Stimulated activated memory B cell treated with anti-CD40 and anti-IgM and Interleukin-4, amounts not matched to agents 10 μg/mL and 1 μg/mL and 100 μg/mL, for 72 hours (primary cell): Measurements from ENCODE around the gene ZNF318.
"Not testable (repeated sequence)": the region's sequence is repeated elsewhere in the genome, so short reads cannot be mapped to it uniquely, and the experiment has no call there.

ENCODE experiments used
- ATAC-seq: fragments of 150-1000 bp; cut with Tn5 transposase; 2 replicates; pipeline ENCODE4 v1.10.0; 2021
- H3K27ac Mint-ChIP-seq: one replicate; pipeline ENCODE4 v1.8.0; 2022; ENCODE audit warnings: mild to moderate bottlenecking, mixed read lengths
- H3K27me3 Mint-ChIP-seq: one replicate; pipeline ENCODE4 v1.8.0; 2022; ENCODE audit warnings: mixed read lengths
- H3K36me3 Mint-ChIP-seq: one replicate; pipeline ENCODE4 v1.8.0; 2022; ENCODE audit warnings: mixed read lengths
- H3K4me1 Mint-ChIP-seq: one replicate; pipeline ENCODE4 v1.8.0; 2022; ENCODE audit warnings: mixed read lengths
- H3K4me3 Mint-ChIP-seq: one replicate; pipeline ENCODE4 v1.8.0; 2022; ENCODE audit warnings: mild to moderate bottlenecking, moderate library complexity, mixed read lengths
- H3K9me3 Mint-ChIP-seq: one replicate; pipeline ENCODE4 v1.8.0; 2022; ENCODE audit warnings: mixed read lengths

ZNF318 gene

GRCh38 chr6:43368259-43369160 lies 937 bp downstream of the ZNF318 start:
- peak; percentile 42 for ATAC-seq
- H3K9me3 Mint-ChIP-seq: no peaks in the 10 kb centered on the region
- H3K27ac Mint-ChIP-seq: peak overlapping the region; percentile 93
- H3K4me1 Mint-ChIP-seq: peaks cover 45% of the 10 kb centered on the region
- no peaks in the 10 kb centered on the region for H3K27me3 Mint-ChIP-seq
- peaks cover 19% of the 10 kb centered on the region for H3K36me3 Mint-ChIP-seq
- peak overlapping the region; percentile 83 for H3K4me3 Mint-ChIP-seq

GRCh38 chr6:43367245-43367984 lies 2.0 kb downstream of the ZNF318 start:
- H3K9me3 Mint-ChIP-seq: no peaks in the 10 kb centered on the region
- peaks cover 51% of the 10 kb centered on the region for H3K4me1 Mint-ChIP-seq
- ATAC-seq: no peak
- H3K27me3 Mint-ChIP-seq: no peaks in the 10 kb centered on the region
- peak overlapping the region; percentile 23 for H3K27ac Mint-ChIP-seq
- H3K36me3 Mint-ChIP-seq: peaks cover 28% of the 10 kb centered on the region
- H3K4me3 Mint-ChIP-seq: peak overlapping the region; percentile 49

GRCh38 chr6:43361269-43361668 lies 8.2 kb downstream of the ZNF318 start:
- Mint-ChIP-seq H3K27me3 (no peaks in the 10 kb centered on the region), H3K27ac (no peak overlapping the region), H3K4me1 (peaks cover 27% of the 10 kb centered on the region), H3K4me3 (no peak overlapping the region), H3K9me3 (no peaks in the 10 kb centered on the region), H3K36me3 (peaks cover 46% of the 10 kb centered on the region)
- no peak for ATAC-seq

GRCh38 chr6:43359831-43360230 lies 9.6 kb downstream of the ZNF318 start:
- H3K9me3 Mint-ChIP-seq: no peaks in the 10 kb centered on the region
- no peak for ATAC-seq
- H3K36me3 Mint-ChIP-seq: peaks cover 48% of the 10 kb centered on the region
- no peak overlapping the region for H3K27ac Mint-ChIP-seq
- H3K4me3 Mint-ChIP-seq: no peak overlapping the region
- no peaks in the 10 kb centered on the region for H3K27me3 Mint-ChIP-seq
- peaks cover 13% of the 10 kb centered on the region for H3K4me1 Mint-ChIP-seq

GRCh38 chr6:43359381-43359780 lies 10.1 kb downstream of the ZNF318 start:
- H3K27ac Mint-ChIP-seq: no peak overlapping the region
- no peak overlapping the region for H3K4me3 Mint-ChIP-seq
- no peaks in the 10 kb centered on the region for H3K9me3 Mint-ChIP-seq
- no peaks in the 10 kb centered on the region for H3K27me3 Mint-ChIP-seq
- H3K36me3 Mint-ChIP-seq: peaks cover 48% of the 10 kb centered on the region
- no peak for ATAC-seq
- H3K4me1 Mint-ChIP-seq: peaks cover 8% of the 10 kb centered on the region

GRCh38 chr6:43355862-43356590 lies 13.4 kb downstream of the ZNF318 start:
- Mint-ChIP-seq H3K4me1 (no peaks in the 10 kb centered on the region), H3K4me3 (no peak overlapping the region), H3K9me3 (no peaks in the 10 kb centered on the region), H3K36me3 (peaks cover 58% of the 10 kb centered on the region), H3K27ac (no peak overlapping the region), H3K27me3 (no peaks in the 10 kb centered on the region)
- no peak for ATAC-seq

GRCh38 chr6:43351951-43352350 lies 17.5 kb downstream of the ZNF318 start:
- H3K27ac Mint-ChIP-seq, H3K9me3 Mint-ChIP-seq, ATAC-seq, H3K4me1 Mint-ChIP-seq, H3K27me3 Mint-ChIP-seq, H3K4me3 Mint-ChIP-seq: not testable (repeated sequence)
- H3K36me3 Mint-ChIP-seq: peaks cover 48% of the 10 kb centered on the region

- ATAC-seq: no peak
- Mint-ChIP-seq H3K9me3 (no peaks in the 10 kb centered on the region), H3K36me3 (peaks cover 47% of the 10 kb centered on the region), H3K4me3 (no peak overlapping the region), H3K27me3 (no peaks in the 10 kb centered on the region), H3K27ac (no peak overlapping the region), H3K4me1 (no peaks in the 10 kb centered on the region)
These were observed 22.0 kb downstream of the ZNF318 start for GRCh38 chr6:43347444-43347843.

GRCh38 chr6:43347021-43347420 lies 22.4 kb downstream of the ZNF318 start:
- H3K36me3 Mint-ChIP-seq: peaks cover 47% of the 10 kb centered on the region
- no peak overlapping the region for H3K27ac Mint-ChIP-seq
- H3K27me3 Mint-ChIP-seq: no peaks in the 10 kb centered on the region
- ATAC-seq: no peak
- H3K4me3 Mint-ChIP-seq: no peak overlapping the region
- H3K9me3 Mint-ChIP-seq: no peaks in the 10 kb centered on the region
- no peaks in the 10 kb centered on the region for H3K4me1 Mint-ChIP-seq

- H3K4me1 Mint-ChIP-seq, H3K27ac Mint-ChIP-seq, ATAC-seq, H3K27me3 Mint-ChIP-seq, H3K9me3 Mint-ChIP-seq, H3K4me3 Mint-ChIP-seq: not testable (repeated sequence)
- H3K36me3 Mint-ChIP-seq: peaks cover 46% of the 10 kb centered on the region
These were observed 23.2 kb downstream of the ZNF318 start for GRCh38 chr6:43346243-43346642.

- peak; percentile 98 for ATAC-seq
- peaks cover 50% of the 10 kb centered on the region for H3K36me3 Mint-ChIP-seq
- no peaks in the 10 kb centered on the region for H3K27me3 Mint-ChIP-seq
- peak overlapping the region; percentile 40 for H3K4me3 Mint-ChIP-seq
- no peaks in the 10 kb centered on the region for H3K9me3 Mint-ChIP-seq
- H3K27ac Mint-ChIP-seq: peak overlapping the region; percentile 72
- peaks cover 36% of the 10 kb centered on the region for H3K4me1 Mint-ChIP-seq
These were observed 30.3 kb downstream of the ZNF318 start for GRCh38 chr6:43339168-43339567.

- peaks cover 49% of the 10 kb centered on the region for H3K36me3 Mint-ChIP-seq
- H3K4me1 Mint-ChIP-seq: peaks cover 36% of the 10 kb centered on the region
- no peaks in the 10 kb centered on the region for H3K9me3 Mint-ChIP-seq
- H3K4me3 Mint-ChIP-seq: peak overlapping the region; percentile 24
- H3K27me3 Mint-ChIP-seq: no peaks in the 10 kb centered on the region
- peak overlapping the region; percentile 72 for H3K27ac Mint-ChIP-seq
- ATAC-seq: peak; percentile 72
These were observed 31.2 kb downstream of the ZNF318 start for GRCh38 chr6:43338243-43338642.

- Mint-ChIP-seq H3K4me1 (peaks cover 42% of the 10 kb centered on the region), H3K9me3 (no peaks in the 10 kb centered on the region), H3K27me3 (no peaks in the 10 kb centered on the region), H3K4me3 (no peak overlapping the region), H3K27ac (no peak overlapping the region), H3K36me3 (peaks cover 32% of the 10 kb centered on the region)
- no peak for ATAC-seq
These were observed 33.1 kb downstream of the ZNF318 start for GRCh38 chr6:43336382-43336781.

- Mint-ChIP-seq H3K36me3 (peaks cover 27% of the 10 kb centered on the region), H3K4me1 (peaks cover 42% of the 10 kb centered on the region), H3K27me3 (no peaks in the 10 kb centered on the region), H3K9me3 (no peaks in the 10 kb centered on the region), H3K4me3 (no peak overlapping the region), H3K27ac (no peak overlapping the region)
- no peak for ATAC-seq
These were observed 34.0 kb downstream of the ZNF318 start for GRCh38 chr6:43335469-43335868.

- ATAC-seq: no peak
- Mint-ChIP-seq H3K27ac (no peak overlapping the region), H3K4me1 (peaks cover 33% of the 10 kb centered on the region), H3K9me3 (no peaks in the 10 kb centered on the region), H3K36me3 (peaks cover 18% of the 10 kb centered on the region), H3K4me3 (no peak overlapping the region), H3K27me3 (no peaks in the 10 kb centered on the region)
These were observed 34.9 kb downstream of the ZNF318 start for GRCh38 chr6:43334466-43335095.
